ENCODE measurements around the gene PCNT. TPM values are rescaled to one million over a fixed set of nuclear protein-coding genes. Genes with fewer than 3 reads are reported as not detected.

Gene PCNT
- total and polyA plus RNA-seq, 2 of the 8 experiments (the other 6 are each of a cell fraction or from before 2014, with no cell fraction given): 9.9 to 45.1 TPM

GRCh38 chr21:46431884-46432488 lies 108.0 kb downstream of the PCNT start:
- no peak overlapping the region for H3K56ac ChIP-seq (replicated peaks; ENCODE audit: insufficient read length, low read depth, low read length)
- H4K91ac ChIP-seq (replicated peaks; ENCODE audit: insufficient read length, low read length): no peak overlapping the region
- H3K4me3 ChIP-seq (ENCODE audit: extremely low read depth in 1 of 4, insufficient read depth in 2 of 4, low read depth in 3 of 4, low read length in 4 of 4): no peak overlapping the region
- no peak overlapping the region for H3K23ac ChIP-seq (ENCODE audit: insufficient read length)
- no peak overlapping the region for H3K4ac ChIP-seq (replicated peaks; ENCODE audit: insufficient read length, low read depth, low read length)
- H2AFZ ChIP-seq (ENCODE audit: low read length): no peak overlapping the region
- no peaks in the 10 kb centered on the region for H3K9me3 ChIP-seq (ENCODE audit: insufficient read depth in 2 of 2, low read depth in 1 of 2, low read length in 1 of 2)
- H3K27ac ChIP-seq (ENCODE audit: low read depth, low read length): no peak overlapping the region
- FAIRE-seq (no peak), DNase-seq (ENCODE audit: low read depth in 1 of 2, low spot score in 2 of 2) (no peak)
- no peak overlapping the region for H4K5ac ChIP-seq (ENCODE audit: insufficient read length, low read depth, low read length)
- H2BK5ac ChIP-seq (ENCODE audit: low read depth, low read length): no peak overlapping the region
- H3K27me3 ChIP-seq (replicated peaks in 1 of 4; ENCODE audit: control insufficient read depth in 3 of 4, extremely low read depth in 1 of 4, insufficient read depth in 3 of 4, low read length in 3 of 4): no peaks in the 10 kb centered on the region
- POLR2A ChIA-PET (ENCODE audit: partially characterized antibody): interaction anchor here (0.8 to 1.3 kb wide), 3 partner anchors 11 to 132 kb away, joined by 3 to 7 read pairs (median 4); no protein-coding TSS in a partner anchor
- H4K20me1 ChIP-seq (replicated peaks in 1 of 2; ENCODE audit: control insufficient read depth in 1 of 2, insufficient read depth in 2 of 2, low read length in 2 of 2): peaks cover under 1 to 6% of the 10 kb centered on the region in 2 experiments
- no peak overlapping the region for H2BK120ac ChIP-seq (replicated peaks; ENCODE audit: low read depth, low read length)
- H3K79me1 ChIP-seq (ENCODE audit: low read depth, low read length): peaks cover 2% of the 10 kb centered on the region; the same call in 1 of the 2 replicates
- no peaks in the 10 kb centered on the region for H3K23me2 ChIP-seq (ENCODE audit: low read depth, low read length)
- TF ChIP-seq ZNF274 (IDR thresholded peaks at IDR 0.05; ENCODE audit: borderline replicate concordance, extremely low read depth, low read length) (no peak), SAP30 (IDR thresholded peaks at IDR 0.05; ENCODE audit: insufficient read depth, insufficient replicate concordance, low read length) (no peak), POLR2A (IDR thresholded peaks at IDR 0.05; ENCODE audit: control extremely low read depth in 1 of 2, low read depth in 2 of 2, low read length in 2 of 2) (no peak), SP1 (IDR thresholded peaks at IDR 0.05; ENCODE audit: low read depth, low read length) (no peak)
- H2BK15ac ChIP-seq (ENCODE audit: low read length): no peak overlapping the region
- no peak overlapping the region for H2BK12ac ChIP-seq (ENCODE audit: low read depth, low read length)
- H3K4me2 ChIP-seq (ENCODE audit: insufficient read depth in 1 of 2, low read depth in 2 of 2, low read length in 2 of 2): no peak overlapping the region
- H2BK20ac ChIP-seq (ENCODE audit: low read length): no peak overlapping the region
- H3K14ac ChIP-seq (ENCODE audit: insufficient read length): no peak overlapping the region
- no peaks in the 10 kb centered on the region for H3K79me2 ChIP-seq (ENCODE audit: control insufficient read depth in 1 of 2, insufficient read depth in 2 of 2, low read length in 2 of 2)
- WGBS, 2 experiments (ENCODE audit: extremely low coverage in 1 of 2, insufficient coverage in 1 of 2, insufficient read length in 1 of 2, insufficient replicate concordance in 2 of 2, low coverage in 1 of 2, low lambda C conversion rate in 2 of 2, missing lambda C conversion rate in 1 of 2): 94% methylated on average over 22 of the region's 22 CpGs; no CpG with 5 or more reads in 1 of the 2 experiments
- no peak overlapping the region for H2AK5ac ChIP-seq (ENCODE audit: low read depth, low read length)
- H3K18ac ChIP-seq (ENCODE audit: extremely low read depth, low read length): no peak overlapping the region
- H3K9ac ChIP-seq (replicated peaks in 1 of 4; ENCODE audit: extremely low read depth in 1 of 4, low read depth in 3 of 4, low read length in 3 of 4): no peak overlapping the region
- H3K4me1 ChIP-seq (replicated peaks in 1 of 4; ENCODE audit: control insufficient read depth in 3 of 4, insufficient read depth in 4 of 4, low read length in 3 of 4): no peaks in the 10 kb centered on the region; a peak in 1 of 7 replicates
- CTCF ChIA-PET (ENCODE audit: partially characterized antibody): interaction anchor here (1.2 kb wide), 1 partner anchor 11 kb away, joined by 3 read pairs; no protein-coding TSS in a partner anchor
- no peak overlapping the region for H4K8ac ChIP-seq (ENCODE audit: extremely low read depth, insufficient read depth, low read length)
- H3K36me3 ChIP-seq (ENCODE audit: control insufficient read depth in 2 of 4, insufficient read depth in 4 of 4, low read length in 3 of 4): peaks cover 12 to 54% (median 28%) of the 10 kb centered on the region in 4 experiments
